ENCODE results near the gene ZNRF3. TPM values are rescaled to one million over a fixed set of nuclear protein-coding genes. Genes with fewer than 3 reads are reported as not detected.
"Not testable (repeated sequence)": the region's sequence is repeated elsewhere in the genome, so short reads cannot be mapped to it uniquely, and the experiment has no call there.

Gene ZNRF3
- total and polyA plus RNA-seq, 8 donors, result 8.8 to 30.4 (median 27.2) TPM

DNA sequence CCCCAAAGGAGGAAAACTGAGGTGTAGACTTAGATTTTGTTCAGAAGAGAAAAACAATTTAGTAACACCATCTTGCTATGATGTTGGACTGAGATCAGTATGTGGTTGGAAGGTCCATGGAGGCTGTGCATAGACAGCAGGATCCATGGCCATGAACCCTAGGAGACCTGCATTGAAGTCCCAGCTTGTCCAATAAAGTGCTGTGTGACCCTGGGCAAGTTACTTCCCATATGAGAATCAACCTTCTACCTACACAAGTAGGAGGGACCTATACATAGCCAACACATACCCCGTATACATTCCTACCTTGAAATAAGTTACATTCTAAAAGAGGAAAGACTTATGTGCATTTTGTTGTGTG, 27.3 kb upstream of the ZNRF3 start:
- H3K27ac ChIP-seq, result no peak overlapping the region
- ATAC-seq, result peak; percentile 15
- no peaks in the 10 kb centered on the region for H3K4me1 ChIP-seq
- H3K9me3 ChIP-seq, result no peaks in the 10 kb centered on the region
- TF ChIP-seq, protein P1, sequence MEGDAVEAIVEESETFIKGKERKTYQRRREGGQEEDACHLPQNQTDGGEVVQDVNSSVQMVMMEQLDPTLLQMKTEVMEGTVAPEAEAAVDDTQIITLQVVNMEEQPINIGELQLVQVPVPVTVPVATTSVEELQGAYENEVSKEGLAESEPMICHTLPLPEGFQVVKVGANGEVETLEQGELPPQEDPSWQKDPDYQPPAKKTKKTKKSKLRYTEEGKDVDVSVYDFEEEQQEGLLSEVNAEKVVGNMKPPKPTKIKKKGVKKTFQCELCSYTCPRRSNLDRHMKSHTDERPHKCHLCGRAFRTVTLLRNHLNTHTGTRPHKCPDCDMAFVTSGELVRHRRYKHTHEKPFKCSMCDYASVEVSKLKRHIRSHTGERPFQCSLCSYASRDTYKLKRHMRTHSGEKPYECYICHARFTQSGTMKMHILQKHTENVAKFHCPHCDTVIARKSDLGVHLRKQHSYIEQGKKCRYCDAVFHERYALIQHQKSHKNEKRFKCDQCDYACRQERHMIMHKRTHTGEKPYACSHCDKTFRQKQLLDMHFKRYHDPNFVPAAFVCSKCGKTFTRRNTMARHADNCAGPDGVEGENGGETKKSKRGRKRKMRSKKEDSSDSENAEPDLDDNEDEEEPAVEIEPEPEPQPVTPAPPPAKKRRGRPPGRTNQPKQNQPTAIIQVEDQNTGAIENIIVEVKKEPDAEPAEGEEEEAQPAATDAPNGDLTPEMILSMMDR (IDR thresholded peaks at IDR 0.05), result no peak
- H3K27me3 ChIP-seq, result no peaks in the 10 kb centered on the region
- no peaks in the 10 kb centered on the region for H3K36me3 ChIP-seq
- DNase-seq, result no peak
- no peak overlapping the region for H3K4me3 ChIP-seq
- intact Hi-C loops (cut with DNase I), result loop anchor here in 1 of 2 donors (5.0 to 10.0 kb wide), 2 partner anchors 186 to 399 kb away; no protein-coding TSS in a partner anchor

DNA sequence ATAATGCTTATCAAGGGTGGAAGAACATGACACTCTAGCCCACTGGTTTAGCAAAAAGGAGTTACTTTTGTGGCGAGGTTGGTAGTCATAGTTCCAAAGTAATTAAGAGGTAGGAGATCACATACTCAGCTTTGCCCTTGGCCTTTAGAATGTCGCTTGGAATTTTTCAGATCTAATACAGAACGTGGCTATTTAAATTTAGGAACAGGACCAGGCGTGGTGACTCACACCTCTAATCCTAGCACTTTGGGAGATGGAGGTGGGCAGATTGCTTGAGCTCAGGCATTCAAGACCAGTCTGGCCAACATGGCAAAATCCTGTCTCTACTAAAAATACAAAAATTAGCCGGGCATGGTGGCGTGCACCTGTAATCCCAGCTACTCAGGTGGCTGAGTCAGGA, 26.1 kb upstream of the ZNRF3 start:
- Histone ChIP-seq H3K4me3 (no peak overlapping the region), H3K36me3 (no peaks in the 10 kb centered on the region), H3K4me1 (no peaks in the 10 kb centered on the region), H3K27ac (no peak overlapping the region), H3K9me3 (no peaks in the 10 kb centered on the region), H3K27me3 (no peaks in the 10 kb centered on the region)
- ATAC-seq (no peak), DNase-seq (no peak)
- intact Hi-C loops (cut with DNase I), result loop anchor here in 1 of 2 donors (5.0 to 10.0 kb wide), 2 partner anchors 185 to 398 kb away; no protein-coding TSS in a partner anchor
- TF ChIP-seq, protein P1 (IDR thresholded peaks at IDR 0.05), result no peak

DNA sequence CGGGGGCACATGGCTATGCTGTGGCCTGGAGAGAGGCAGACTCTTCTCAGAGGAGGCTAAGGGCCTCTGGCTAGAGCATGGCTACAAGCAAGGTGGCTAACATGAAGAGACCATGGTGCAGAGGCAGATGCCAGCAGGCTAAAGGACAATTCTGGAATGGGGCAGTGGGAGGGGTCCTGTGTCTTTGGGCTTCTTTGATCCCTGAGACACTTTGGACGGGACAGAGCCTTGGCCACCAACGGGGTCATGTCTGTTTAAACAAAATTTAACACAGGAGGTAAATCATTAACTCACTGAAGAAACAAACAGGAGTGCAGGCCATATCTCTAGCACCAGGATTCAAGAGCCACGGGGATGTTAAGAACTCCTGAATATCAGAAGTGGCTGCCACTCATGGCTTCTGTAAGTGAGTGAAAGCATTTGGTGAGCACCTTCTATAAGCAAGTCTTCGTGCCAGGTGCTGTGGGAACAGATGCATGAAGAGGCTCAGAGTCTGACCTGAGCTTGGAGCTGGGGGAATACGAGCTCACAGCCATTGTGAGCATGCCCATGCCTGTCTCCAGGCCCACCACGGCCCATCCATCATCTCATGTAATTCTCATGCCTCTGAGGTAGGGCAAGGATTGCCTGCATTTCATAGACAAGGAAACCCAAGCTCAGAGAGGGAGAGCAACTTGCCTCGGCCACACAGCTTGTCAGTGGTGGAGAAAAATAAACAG, 18.3 kb upstream of the ZNRF3 start:
- no peak overlapping the region for H3K27ac ChIP-seq
- no peaks in the 10 kb centered on the region for H3K27me3 ChIP-seq
- H3K4me3 ChIP-seq, result no peak overlapping the region
- ATAC-seq (peak; percentile 97), DNase-seq (peak in 2 of 4 donors; percentile 40 to 46)
- H3K4me1 ChIP-seq, result no peaks in the 10 kb centered on the region
- no peaks in the 10 kb centered on the region for H3K36me3 ChIP-seq
- no peaks in the 10 kb centered on the region for H3K9me3 ChIP-seq
- intact Hi-C loops (cut with DNase I), result no loop called here
- TF ChIP-seq, protein P1 (IDR thresholded peaks at IDR 0.05), result no peak

DNA sequence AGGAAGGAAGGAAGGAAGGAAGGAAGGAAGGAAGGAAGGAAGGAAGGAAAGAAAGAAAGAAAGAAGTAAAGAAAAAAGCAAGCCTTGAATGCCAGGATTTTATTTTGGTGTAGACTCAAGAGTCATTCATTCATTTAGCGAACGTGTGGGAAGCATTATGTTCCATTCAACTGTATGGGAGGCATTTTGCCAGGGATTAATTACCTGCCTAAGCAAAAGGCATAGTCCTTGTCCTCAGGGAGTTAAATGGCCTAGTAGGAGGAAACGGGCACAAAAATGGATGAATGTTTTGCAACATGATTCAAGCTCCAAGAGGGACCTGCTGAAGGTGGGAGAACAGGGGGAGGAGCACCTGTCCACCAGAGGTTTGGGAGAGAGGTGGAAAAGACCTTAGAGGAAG, 16.2 kb upstream of the ZNRF3 start:
- no peaks in the 10 kb centered on the region for H3K9me3 ChIP-seq
- no peaks in the 10 kb centered on the region for H3K4me1 ChIP-seq
- intact Hi-C loops (cut with DNase I), result no loop called here
- DNase-seq (no peak), ATAC-seq (no peak)
- H3K27me3 ChIP-seq, result no peaks in the 10 kb centered on the region
- no peak overlapping the region for H3K27ac ChIP-seq
- no peaks in the 10 kb centered on the region for H3K36me3 ChIP-seq
- no peak overlapping the region for H3K4me3 ChIP-seq
- TF ChIP-seq, protein P1 (IDR thresholded peaks at IDR 0.05), result no peak

DNA sequence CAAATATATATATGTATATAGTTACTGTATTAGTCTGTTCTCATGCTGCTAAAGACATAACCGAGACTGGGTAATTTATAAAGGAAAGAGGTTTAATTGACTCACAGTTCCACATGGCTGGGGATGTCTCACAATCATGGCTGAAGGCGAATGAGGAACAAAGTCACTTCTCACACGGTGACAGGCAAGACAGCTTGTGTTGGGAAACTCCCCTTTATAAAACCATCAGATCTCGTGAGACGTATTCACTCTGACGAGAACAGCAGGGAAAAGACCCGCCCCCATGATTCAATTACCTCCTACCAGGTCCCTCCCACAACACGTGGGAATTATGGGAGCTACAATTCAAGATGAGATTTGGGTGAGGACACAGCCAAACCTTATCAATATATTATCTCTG, 15.0 kb upstream of the ZNRF3 start:
- ATAC-seq; intact Hi-C loops (cut with DNase I); H3K9me3 ChIP-seq: not testable (repeated sequence)

DNA sequence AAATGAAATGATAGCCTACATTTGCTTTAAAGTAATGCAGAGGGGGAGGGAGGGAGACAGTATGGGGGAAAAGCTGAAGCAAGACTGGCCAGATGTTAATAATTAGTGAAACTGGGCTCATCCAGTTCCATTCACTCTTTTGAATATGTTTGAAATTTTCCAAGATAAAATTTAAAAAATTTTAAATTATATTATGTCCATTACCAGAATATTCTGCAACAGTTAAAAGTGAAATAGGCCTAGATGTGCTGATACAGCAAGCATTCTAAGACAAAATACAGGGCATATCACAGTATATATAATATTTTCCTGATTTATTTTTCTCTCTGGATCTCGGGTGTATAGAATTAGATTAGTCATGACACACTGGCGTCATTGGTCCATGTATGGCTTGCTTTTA, 13.6 kb upstream of the ZNRF3 start:
- Histone ChIP-seq H3K27ac (no peak overlapping the region), H3K4me1 (no peaks in the 10 kb centered on the region), H3K27me3 (no peaks in the 10 kb centered on the region), H3K36me3 (no peaks in the 10 kb centered on the region), H3K4me3 (no peak overlapping the region), H3K9me3 (no peaks in the 10 kb centered on the region)
- TF ChIP-seq, protein P1 (IDR thresholded peaks at IDR 0.05), result no peak
- DNase-seq, result no peak
- no peak for ATAC-seq
- intact Hi-C loops (cut with DNase I), result no loop called here

More for the DNA sequence above, 15.0 kb upstream of the ZNRF3 start:
- H3K27me3 ChIP-seq, H3K36me3 ChIP-seq, H3K4me1 ChIP-seq, H3K4me3 ChIP-seq, DNase-seq, H3K27ac ChIP-seq: not testable (repeated sequence)
